HUES48 (cell line): ENCODE data around the gene RPRD2.

Source experiments
- H3K27ac ChIP-seq: one replicate; pipeline ENCODE4 v1.7.0; 2013; ENCODE audit warnings: low read depth, low read length, inconsistent platforms
- H3K27me3 ChIP-seq: 2 replicates; pipeline ENCODE4 v1.6.1; 2013; ENCODE audit warnings: mild to moderate bottlenecking, low read length; ENCODE audit not compliant: control insufficient read depth, insufficient read depth
- H3K36me3 ChIP-seq: 2 replicates; pipeline ENCODE4 v1.6.1; 2013; ENCODE audit warnings: low read length; ENCODE audit not compliant: control insufficient read depth, insufficient read depth
- H3K4me1 ChIP-seq: 2 replicates; pipeline ENCODE4 v1.6.1; 2013; ENCODE audit warnings: mild to moderate bottlenecking, low read length; ENCODE audit not compliant: control insufficient read depth, insufficient read depth
- H3K4me3 ChIP-seq: 2 replicates; pipeline ENCODE4 v1.5.1; 2013; ENCODE audit warnings: mild to moderate bottlenecking, low read depth, low read length
- H3K9ac ChIP-seq: 2 replicates; pipeline ENCODE4 v1.6.1; 2013; ENCODE audit warnings: mild to moderate bottlenecking, low read depth, low read length, moderate library complexity
- H3K9me3 ChIP-seq: 2 replicates; pipeline ENCODE4 v1.6.1; 2013; ENCODE audit warnings: low read length; ENCODE audit not compliant: control insufficient read depth, insufficient read depth

The RPRD2 gene

DNA sequence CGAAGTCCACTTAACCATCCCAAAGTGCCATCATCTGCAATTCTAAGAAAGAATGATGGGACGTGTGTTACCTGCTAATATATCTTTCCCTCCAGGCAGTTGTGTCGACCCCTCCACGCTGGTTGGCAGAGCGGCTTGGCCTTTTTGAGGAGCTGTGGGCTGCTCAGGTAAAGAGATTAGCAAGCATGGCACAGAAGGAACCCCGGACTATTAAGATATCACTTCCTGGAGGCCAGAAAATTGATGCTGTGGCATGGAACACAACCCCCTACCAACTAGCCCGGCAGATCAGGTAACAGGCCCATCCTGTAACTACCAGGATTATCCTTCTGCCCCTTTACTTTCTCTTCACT, 123.8 kb downstream of the RPRD2 start:
- Histone ChIP-seq H3K9ac (peak overlapping the region; percentile 80), H3K9me3 (no peaks in the 10 kb centered on the region), H3K4me1 (peaks cover 4% of the 10 kb centered on the region; the same call in 1 of the 2 replicates), H3K27me3 (no peaks in the 10 kb centered on the region), H3K36me3 (peaks cover 38% of the 10 kb centered on the region), H3K4me3 (peak overlapping the region; percentile 87), H3K27ac (no peak overlapping the region)

GRCh38 chr1:150493175-150493574, 129.2 kb downstream of the RPRD2 start:
- Histone ChIP-seq H3K27ac (no peak overlapping the region), H3K27me3 (no peaks in the 10 kb centered on the region), H3K4me1 (peaks cover 1% of the 10 kb centered on the region; the same call in 1 of the 2 replicates), H3K4me3 (no peak overlapping the region), H3K9me3 (no peaks in the 10 kb centered on the region), H3K9ac (no peak overlapping the region), H3K36me3 (peaks cover 73% of the 10 kb centered on the region)

DNA sequence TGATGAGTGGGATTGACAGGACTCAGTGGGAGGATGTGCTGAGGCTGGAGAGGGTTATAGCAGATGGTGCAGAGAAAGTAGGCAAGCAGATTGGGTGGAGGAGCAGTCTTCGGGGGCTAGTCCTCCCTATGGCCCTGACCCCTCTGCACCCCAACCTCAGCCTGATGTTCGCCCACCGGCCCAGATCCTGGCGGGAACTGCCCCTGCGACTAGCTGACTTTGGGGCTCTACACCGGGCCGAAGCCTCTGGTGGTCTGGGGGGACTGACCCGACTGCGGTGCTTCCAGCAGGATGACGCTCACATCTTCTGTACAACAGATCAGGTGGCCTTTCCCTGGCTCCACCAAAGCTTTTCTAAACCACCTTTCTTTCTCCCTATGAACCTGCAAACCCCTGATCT, 134.4 kb downstream of the RPRD2 start:
- Histone ChIP-seq H3K4me3 (no peak overlapping the region), H3K36me3 (peaks cover 68% of the 10 kb centered on the region), H3K9ac (no peak overlapping the region)

DNA sequence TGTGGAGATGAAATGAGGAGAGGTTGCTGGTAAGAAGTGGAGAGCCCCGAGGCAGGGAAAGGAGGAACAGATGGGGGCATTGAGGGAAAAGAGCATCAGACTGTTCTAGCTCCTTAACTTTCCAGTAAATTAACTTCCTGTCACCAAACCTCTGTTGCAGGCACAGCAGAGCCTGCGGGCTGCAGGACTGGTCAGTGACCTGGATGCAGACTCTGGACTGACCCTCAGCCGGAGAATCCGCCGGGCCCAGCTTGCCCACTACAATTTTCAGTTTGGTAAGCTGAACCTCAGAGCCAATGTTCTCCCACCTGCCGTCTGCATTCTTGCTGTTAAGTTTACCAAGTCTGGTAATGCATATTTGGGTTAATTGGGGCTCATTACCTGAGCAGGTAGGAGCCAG, 141.5 kb downstream of the RPRD2 start:
- H3K27ac ChIP-seq = no peak overlapping the region
- no peak overlapping the region for H3K9ac ChIP-seq
- H3K36me3 ChIP-seq = peaks cover 52% of the 10 kb centered on the region
- no peak overlapping the region for H3K4me3 ChIP-seq
- no peaks in the 10 kb centered on the region for H3K9me3 ChIP-seq
- H3K27me3 ChIP-seq = no peaks in the 10 kb centered on the region
- no peaks in the 10 kb centered on the region for H3K4me1 ChIP-seq

More for the DNA sequence above, 134.4 kb downstream of the RPRD2 start:
- no peaks in the 10 kb centered on the region for H3K27me3 ChIP-seq
- H3K9me3 ChIP-seq = no peaks in the 10 kb centered on the region
- H3K4me1 ChIP-seq = no peaks in the 10 kb centered on the region
- H3K27ac ChIP-seq = no peak overlapping the region

GRCh38 chr1:150507912-150508864, 144.2 kb downstream of the RPRD2 start, which contains the start of gene ECM1:
Gene ECM1, plus strand, starts transcription at chr1:150508109. Its CDS starts 101 bp downstream, at chr1:150508210.
- Histone ChIP-seq H3K27ac (peak within 1 kb of the TSS; percentile 37), H3K27me3 (no peaks in the 10 kb centered on the region), H3K9ac (no peak within 1 kb of the TSS), H3K9me3 (no peaks in the 10 kb centered on the region), H3K36me3 (peaks cover 38% of the 10 kb centered on the region), H3K4me3 (no peak within 1 kb of the TSS), H3K4me1 (no peaks in the 10 kb centered on the region)

- H3K9me3 ChIP-seq = no peaks in the 10 kb centered on the region
- no peaks in the 10 kb centered on the region for H3K4me1 ChIP-seq
- H3K4me3 ChIP-seq = no peak overlapping the region
- H3K27ac ChIP-seq = no peak overlapping the region
- H3K9ac ChIP-seq = no peak overlapping the region
- H3K27me3 ChIP-seq = no peaks in the 10 kb centered on the region
- peaks cover 33% of the 10 kb centered on the region for H3K36me3 ChIP-seq
Observed at GRCh38 chr1:150508982-150509381, 145.0 kb downstream of the RPRD2 start.

DNA sequence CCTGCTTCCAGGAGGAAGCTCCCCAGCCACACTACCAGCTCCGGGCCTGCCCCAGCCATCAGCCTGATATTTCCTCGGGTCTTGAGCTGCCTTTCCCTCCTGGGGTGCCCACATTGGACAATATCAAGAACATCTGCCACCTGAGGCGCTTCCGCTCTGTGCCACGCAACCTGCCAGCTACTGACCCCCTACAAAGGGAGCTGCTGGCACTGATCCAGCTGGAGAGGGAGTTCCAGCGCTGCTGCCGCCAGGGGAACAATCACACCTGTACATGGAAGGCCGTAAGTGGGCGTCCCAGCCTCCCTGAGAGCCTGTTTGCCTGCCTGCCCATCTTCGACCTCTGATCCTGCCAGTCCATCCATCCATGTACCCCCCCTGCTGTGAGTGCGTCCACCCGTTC, 147.6 kb downstream of the RPRD2 start:
- Histone ChIP-seq H3K36me3 (peaks cover 8% of the 10 kb centered on the region), H3K9me3 (no peaks in the 10 kb centered on the region), H3K27me3 (no peaks in the 10 kb centered on the region), H3K9ac (no peak overlapping the region), H3K4me3 (no peak overlapping the region), H3K27ac (no peak overlapping the region), H3K4me1 (0 out of 2 replicates have a peak, but pooled peaks cover 3% of the 10 kb centered on the region)

DNA sequence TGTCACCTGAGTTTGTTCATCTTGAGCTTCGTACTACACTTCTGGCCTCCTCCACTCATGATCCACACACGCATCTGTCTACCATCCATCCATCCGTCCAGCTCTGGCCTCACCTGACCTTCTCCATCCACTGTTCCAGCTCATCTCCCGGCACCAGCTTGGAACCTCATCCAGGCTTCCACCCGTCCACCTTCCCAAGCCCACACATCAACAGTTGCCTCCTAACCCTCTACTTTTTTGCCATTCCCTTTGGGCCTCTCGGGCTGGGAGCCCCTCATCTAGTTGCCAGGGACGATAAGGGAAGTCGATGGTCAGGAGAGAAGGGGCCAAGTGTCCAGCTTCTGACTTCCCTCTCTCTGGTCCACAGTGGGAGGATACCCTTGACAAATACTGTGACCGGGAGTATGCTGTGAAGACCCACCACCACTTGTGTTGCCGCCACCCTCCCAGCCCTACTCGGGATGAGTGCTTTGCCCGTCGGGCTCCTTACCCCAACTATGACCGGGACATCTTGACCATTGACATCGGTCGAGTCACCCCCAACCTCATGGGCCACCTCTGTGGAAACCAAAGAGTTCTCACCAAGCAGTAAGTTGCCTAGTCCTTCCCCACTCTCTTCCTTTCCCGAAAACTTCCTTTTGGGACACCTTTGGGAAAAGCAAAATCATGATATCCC, 148.2 kb downstream of the RPRD2 start:
- H3K9ac ChIP-seq = no peak overlapping the region
- no peak overlapping the region for H3K4me3 ChIP-seq
- no peaks in the 10 kb centered on the region for H3K27me3 ChIP-seq
- H3K36me3 ChIP-seq = peaks cover 3% of the 10 kb centered on the region; the same call in 1 of the 2 replicates
- no peak overlapping the region for H3K27ac ChIP-seq
- no peaks in the 10 kb centered on the region for H3K9me3 ChIP-seq
- 0 out of 2 replicates have a peak, but pooled peaks cover 5% of the 10 kb centered on the region for H3K4me1 ChIP-seq

GRCh38 chr1:150512846-150513245, 148.9 kb downstream of the RPRD2 start:
- Histone ChIP-seq H3K9me3 (no peaks in the 10 kb centered on the region), H3K4me1 (0 out of 2 replicates have a peak, but pooled peaks cover 5% of the 10 kb centered on the region), H3K27ac (no peak overlapping the region), H3K9ac (no peak overlapping the region), H3K4me3 (no peak overlapping the region), H3K27me3 (no peaks in the 10 kb centered on the region), H3K36me3 (no peaks in the 10 kb centered on the region)

DNA sequence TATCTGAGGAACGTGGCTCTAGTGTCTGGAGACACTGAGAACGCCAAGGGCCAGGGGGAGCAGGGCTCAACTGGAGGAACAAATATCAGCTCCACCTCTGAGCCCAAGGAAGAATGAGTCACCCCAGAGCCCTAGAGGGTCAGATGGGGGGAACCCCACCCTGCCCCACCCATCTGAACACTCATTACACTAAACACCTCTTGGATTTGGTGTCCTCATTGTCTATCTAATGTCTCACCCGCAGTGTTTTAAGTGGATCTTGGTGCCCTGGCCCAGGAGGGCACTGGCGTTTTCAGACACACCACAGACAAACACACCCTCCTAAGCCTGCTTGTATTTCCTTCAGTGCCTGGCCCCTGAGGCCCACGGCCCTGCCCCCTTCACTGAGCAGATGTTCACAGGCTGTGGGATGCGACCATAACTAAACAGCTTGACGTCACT, 149.4 kb downstream of the RPRD2 start:
- no peak overlapping the region for H3K9ac ChIP-seq
- H3K27me3 ChIP-seq = no peaks in the 10 kb centered on the region
- no peaks in the 10 kb centered on the region for H3K36me3 ChIP-seq
- no peak overlapping the region for H3K4me3 ChIP-seq
- 0 out of 2 replicates have a peak, but pooled peaks cover 5% of the 10 kb centered on the region for H3K4me1 ChIP-seq
- no peak overlapping the region for H3K27ac ChIP-seq
- no peaks in the 10 kb centered on the region for H3K9me3 ChIP-seq

DNA sequence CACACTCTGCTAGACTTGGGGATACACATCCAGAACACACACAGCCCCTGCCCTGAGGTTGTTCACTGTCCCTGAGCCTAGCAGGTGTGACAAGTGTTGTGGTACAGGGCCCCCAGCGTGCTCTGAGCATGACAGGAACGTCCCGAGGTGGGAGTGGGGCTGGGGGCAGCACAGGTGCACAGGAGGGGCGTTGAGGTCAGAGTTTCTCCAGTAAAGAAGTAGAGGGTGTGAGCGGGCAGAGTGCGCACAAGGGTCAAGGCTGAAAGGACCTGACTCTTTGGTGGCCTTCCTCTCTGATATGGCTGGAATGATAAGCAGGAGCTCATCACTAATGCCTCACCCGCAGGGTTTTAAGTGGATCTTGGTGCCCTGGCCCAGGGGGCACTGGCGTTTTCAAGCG, 150.3 kb downstream of the RPRD2 start:
- Histone ChIP-seq H3K9me3 (no peaks in the 10 kb centered on the region), H3K27ac (no peak overlapping the region), H3K4me3 (no peak overlapping the region), H3K27me3 (no peaks in the 10 kb centered on the region), H3K9ac (no peak overlapping the region), H3K36me3 (no peaks in the 10 kb centered on the region), H3K4me1 (0 out of 2 replicates have a peak, but pooled peaks cover 5% of the 10 kb centered on the region)
